ENCODE data around the gene VIPR1.

Gene VIPR1

DNA sequence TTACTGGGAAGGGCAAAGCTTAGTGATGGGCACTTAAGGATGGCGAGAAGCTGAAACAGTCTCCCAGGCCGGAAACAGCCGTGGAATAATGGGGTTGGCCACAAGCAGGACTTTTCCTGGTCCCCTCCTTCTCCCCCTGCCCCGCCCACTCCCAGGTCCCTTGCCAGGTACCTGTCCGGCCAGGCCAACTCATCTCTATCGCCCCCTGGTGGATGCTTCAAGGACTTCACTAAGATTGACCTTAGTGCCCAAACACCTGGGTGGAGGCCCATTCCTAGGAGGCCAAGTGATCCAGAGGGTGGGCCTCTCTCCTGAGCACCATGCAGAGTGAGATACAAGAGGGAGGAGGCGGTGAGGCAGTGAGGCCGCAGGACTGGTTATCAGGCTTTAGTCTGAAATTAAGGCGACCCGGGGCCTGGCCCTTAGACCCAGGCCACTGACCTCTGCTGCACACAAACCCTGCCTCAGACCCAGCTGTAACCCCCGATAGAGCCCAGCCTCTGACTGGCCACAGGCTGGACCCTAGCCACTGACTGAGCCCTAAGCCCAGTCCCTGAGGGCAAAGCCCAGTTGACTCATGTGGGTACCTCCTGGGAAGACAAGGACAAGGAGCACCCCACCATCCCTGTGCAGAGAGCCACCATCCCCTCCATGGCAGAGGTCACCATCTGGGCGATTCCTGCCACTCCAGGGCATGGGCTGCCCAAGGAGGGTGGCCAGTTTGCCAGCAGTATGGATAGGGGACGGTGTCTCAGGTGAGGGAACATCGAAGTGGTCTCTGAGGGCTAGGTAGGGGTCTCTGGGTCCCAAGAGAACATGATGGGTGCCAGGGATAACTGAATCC lies 37.6 kb downstream of the VIPR1 start:
- H3K4me1 ChIP-seq (ENCODE audit: control insufficient read depth, insufficient read depth, low read length), result peaks cover 14% of the 10 kb centered on the region
- DNase-seq (ENCODE audit: low read depth), result peak; percentile 33
- H3K36me3 ChIP-seq (ENCODE audit: control insufficient read depth, insufficient read depth, low read length, severe bottlenecking), result no peaks in the 10 kb centered on the region
- H3K27me3 ChIP-seq (replicated peaks; ENCODE audit: control insufficient read depth, insufficient read depth, low read length), result peaks cover 15% of the 10 kb centered on the region
- H3K4me3 ChIP-seq (ENCODE audit: low read length), result no peak overlapping the region
- H3K9me3 ChIP-seq (ENCODE audit: control insufficient read depth, low read length), result no peaks in the 10 kb centered on the region
- H3K9ac ChIP-seq (ENCODE audit: low read length), result no peak overlapping the region

DNA sequence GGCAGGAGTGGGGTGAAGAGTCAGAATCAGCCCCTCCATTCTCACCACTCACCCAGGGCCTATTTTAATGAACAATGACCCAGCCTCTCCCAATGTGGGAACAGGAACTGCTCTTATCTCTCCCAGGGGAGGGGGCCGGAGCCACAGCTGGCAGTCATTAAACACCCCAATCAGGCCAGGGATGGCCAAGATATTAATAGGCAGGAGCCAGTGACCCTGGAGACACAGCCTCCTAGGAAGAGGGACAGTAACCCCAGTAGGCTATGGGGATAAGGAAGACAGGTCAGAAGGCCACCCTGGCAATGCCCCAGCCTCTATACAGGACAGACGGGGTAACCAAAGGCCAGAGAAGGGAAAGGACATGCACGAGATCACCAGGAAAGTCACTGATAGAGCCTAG lies 38.6 kb downstream of the VIPR1 start:
- no peak overlapping the region for H3K4me3 ChIP-seq (ENCODE audit: low read length)
- no peak overlapping the region for H3K9ac ChIP-seq (ENCODE audit: low read length)
- H3K27me3 ChIP-seq (replicated peaks; ENCODE audit: control insufficient read depth, insufficient read depth, low read length), result peaks cover 13% of the 10 kb centered on the region

DNA sequence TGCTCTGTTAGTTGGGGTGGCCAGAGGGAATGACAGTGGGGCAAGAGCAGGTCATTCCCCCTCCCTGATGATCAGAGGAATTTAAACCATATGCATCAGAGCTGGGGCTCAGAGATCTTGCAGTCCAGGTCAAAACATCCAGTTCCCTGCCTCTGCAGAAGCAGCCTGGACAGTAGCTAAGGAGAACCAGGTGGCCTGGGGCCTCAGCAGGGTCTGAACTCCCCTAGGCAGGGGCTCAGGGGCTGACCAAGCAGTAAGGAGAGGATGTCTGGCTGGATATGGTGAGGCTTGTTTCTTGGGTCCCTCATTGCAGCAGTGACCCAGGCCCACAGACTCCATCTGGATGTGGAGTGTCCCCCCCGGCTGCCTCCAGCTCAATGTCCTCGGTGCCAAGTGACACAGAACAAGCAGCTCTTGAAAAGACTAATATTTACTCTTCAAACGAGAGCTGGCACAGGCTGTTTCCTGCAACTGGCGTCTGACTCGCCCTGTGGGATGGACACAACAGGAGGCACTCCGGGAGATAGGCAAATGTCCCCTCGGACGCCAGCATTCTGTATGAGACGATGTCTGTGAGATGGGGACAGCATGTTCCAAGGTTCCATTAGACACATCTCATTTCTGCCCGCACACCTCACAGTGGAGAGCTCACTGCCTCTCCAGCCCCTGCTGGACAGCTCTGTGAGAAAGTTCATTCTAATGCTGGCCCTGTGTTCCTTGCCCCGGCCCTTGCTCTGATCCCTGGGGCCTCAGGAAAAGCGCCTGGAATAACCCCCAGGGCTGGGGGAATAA lies 42.2 kb downstream of the VIPR1 start:
- peak; percentile 4 for DNase-seq (ENCODE audit: low read depth)
- H3K4me1 ChIP-seq (ENCODE audit: control insufficient read depth, insufficient read depth, low read length), result no peaks in the 10 kb centered on the region
- H3K9ac ChIP-seq (ENCODE audit: low read length), result no peak overlapping the region
- H3K36me3 ChIP-seq (ENCODE audit: control insufficient read depth, insufficient read depth, low read length, severe bottlenecking), result peaks cover 19% of the 10 kb centered on the region
- peaks cover 7% of the 10 kb centered on the region for H3K27me3 ChIP-seq (replicated peaks; ENCODE audit: control insufficient read depth, insufficient read depth, low read length)
- no peak overlapping the region for H3K4me3 ChIP-seq (ENCODE audit: low read length)
- H3K9me3 ChIP-seq (ENCODE audit: control insufficient read depth, low read length), result no peaks in the 10 kb centered on the region

More for the DNA sequence above, 38.6 kb downstream of the VIPR1 start:
- peaks cover 14% of the 10 kb centered on the region for H3K4me1 ChIP-seq (ENCODE audit: control insufficient read depth, insufficient read depth, low read length)
- H3K36me3 ChIP-seq (ENCODE audit: control insufficient read depth, insufficient read depth, low read length, severe bottlenecking), result no peaks in the 10 kb centered on the region
- no peaks in the 10 kb centered on the region for H3K9me3 ChIP-seq (ENCODE audit: control insufficient read depth, low read length)
- DNase-seq (ENCODE audit: low read depth), result no peak

DNA sequence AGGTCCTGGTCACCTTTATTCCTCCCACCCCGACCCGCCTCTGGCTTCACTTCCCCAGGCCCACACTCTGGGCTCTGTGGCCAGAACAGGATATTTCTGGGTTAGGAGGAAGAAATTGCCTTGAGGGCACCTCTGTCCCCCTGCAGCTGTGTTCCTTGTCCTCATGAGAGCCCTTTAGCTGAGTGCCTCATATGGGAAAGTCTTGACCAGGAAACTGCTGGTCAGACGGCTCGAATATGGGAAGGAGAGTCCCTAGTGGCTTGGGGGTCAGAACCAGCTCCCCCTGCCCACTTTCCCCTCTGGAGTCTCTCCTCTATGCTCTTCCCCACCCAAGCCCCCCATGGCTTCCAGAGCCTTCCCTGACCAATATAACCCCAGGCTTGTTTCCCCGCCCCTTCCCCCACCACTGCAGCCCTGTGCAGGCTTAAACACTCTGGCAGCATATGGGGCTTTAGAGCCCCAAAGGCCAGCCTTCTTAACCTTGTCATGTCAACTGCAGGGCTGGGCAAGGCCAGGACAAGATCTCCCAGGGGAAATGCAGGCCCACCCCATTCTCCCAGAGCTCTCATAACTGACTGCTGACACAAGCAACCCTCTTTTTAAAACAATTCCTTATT lies 42.9 kb downstream of the VIPR1 start:
- H3K4me3 ChIP-seq (ENCODE audit: low read length), result no peak overlapping the region
- no peak for DNase-seq (ENCODE audit: low read depth)

DNA sequence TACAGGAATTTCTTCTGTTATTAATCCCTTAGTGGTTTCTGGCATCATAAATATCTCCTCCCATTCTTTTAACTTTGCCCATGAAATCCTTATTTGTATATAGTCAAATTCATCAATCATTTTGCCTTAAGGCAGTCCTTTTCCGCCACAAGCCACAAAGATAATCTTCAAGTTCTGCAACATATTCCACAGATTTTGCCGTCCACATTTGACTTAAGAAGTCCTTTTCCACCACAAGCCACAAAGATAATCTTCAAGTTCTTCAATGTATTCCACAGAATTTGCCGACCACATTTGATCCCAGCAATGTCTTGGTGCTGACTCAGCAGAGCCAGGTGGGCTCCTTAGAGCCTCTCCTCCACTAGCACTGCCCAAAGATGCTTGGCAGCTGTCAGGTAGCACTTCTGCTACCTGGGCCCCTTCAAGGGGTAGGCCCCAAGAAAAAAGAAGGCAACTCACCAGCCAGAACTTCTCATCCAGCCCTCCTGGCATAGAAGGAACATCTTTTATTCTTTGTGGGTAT lies 44.3 kb downstream of the VIPR1 start:
- no peaks in the 10 kb centered on the region for H3K9me3 ChIP-seq (ENCODE audit: control insufficient read depth, low read length)
- no peaks in the 10 kb centered on the region for H3K4me1 ChIP-seq (ENCODE audit: control insufficient read depth, insufficient read depth, low read length)
- H3K27me3 ChIP-seq (replicated peaks; ENCODE audit: control insufficient read depth, insufficient read depth, low read length), result peaks cover 5% of the 10 kb centered on the region
- H3K4me3 ChIP-seq (ENCODE audit: low read length), result no peak overlapping the region
- H3K9ac ChIP-seq (ENCODE audit: low read length), result no peak overlapping the region
- peaks cover 32% of the 10 kb centered on the region for H3K36me3 ChIP-seq (ENCODE audit: control insufficient read depth, insufficient read depth, low read length, severe bottlenecking)
- DNase-seq (ENCODE audit: low read depth), result no peak

More for the DNA sequence above, 42.9 kb downstream of the VIPR1 start:
- Histone ChIP-seq H3K27me3 (replicated peaks; ENCODE audit: control insufficient read depth, insufficient read depth, low read length) (peaks cover 5% of the 10 kb centered on the region), H3K9me3 (ENCODE audit: control insufficient read depth, low read length) (no peaks in the 10 kb centered on the region), H3K36me3 (ENCODE audit: control insufficient read depth, insufficient read depth, low read length, severe bottlenecking) (peaks cover 21% of the 10 kb centered on the region), H3K4me1 (ENCODE audit: control insufficient read depth, insufficient read depth, low read length) (no peaks in the 10 kb centered on the region), H3K9ac (ENCODE audit: low read length) (no peak overlapping the region)

DNA sequence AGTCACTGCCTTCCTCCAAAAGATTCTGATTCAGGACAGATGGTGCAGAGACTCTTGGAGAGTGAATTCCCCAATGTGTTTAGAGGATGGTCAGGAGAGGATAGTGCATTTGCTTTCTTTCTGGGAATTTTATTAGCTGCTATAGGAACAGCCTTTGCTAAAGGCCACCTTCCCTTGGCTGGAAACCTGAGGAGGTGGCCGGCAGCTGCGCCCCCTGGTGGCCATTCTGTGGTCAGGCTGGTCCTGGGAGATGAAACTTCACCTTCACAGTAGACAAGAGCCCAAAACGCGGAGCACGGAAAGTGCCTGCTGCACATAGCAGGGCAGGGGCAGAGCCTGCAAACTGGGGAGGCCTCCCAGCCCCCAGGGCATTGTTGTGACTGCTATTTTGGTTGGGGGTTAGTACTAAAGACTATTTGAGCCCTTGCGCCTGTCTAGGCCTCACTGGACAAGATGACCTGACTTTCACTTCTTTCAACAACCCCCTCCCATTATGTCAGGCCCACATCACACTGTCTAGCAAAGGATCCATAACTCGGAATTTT lies 45.0 kb downstream of the VIPR1 start:
- DNase-seq (ENCODE audit: low read depth), result peak; percentile 77
- H3K4me3 ChIP-seq (ENCODE audit: low read length), result no peak overlapping the region

DNA sequence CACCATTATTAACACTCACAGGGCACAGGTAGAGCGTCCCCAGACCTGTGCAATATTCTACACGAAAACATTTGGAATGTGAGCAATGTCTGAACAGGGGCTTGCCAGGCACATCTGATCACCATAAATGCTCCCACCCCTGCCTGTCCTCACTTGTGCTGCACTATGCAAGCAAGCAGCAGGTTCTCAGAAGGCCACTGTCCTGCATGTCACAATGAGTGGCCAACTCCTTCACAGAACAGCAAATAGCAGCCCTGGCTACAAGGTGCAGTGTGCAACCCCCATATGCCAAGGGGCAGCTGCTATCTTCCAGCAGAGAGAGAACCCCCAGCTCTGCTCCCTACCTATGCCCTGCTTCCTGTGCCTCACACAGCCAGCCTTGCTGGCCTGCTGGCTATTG lies 46.7 kb downstream of the VIPR1 start:
- Histone ChIP-seq H3K27me3 (replicated peaks; ENCODE audit: control insufficient read depth, insufficient read depth, low read length) (peaks cover under 1% of the 10 kb centered on the region), H3K4me3 (ENCODE audit: low read length) (no peak overlapping the region), H3K9ac (ENCODE audit: low read length) (no peak overlapping the region), H3K36me3 (ENCODE audit: control insufficient read depth, insufficient read depth, low read length, severe bottlenecking) (peaks cover 52% of the 10 kb centered on the region), H3K4me1 (ENCODE audit: control insufficient read depth, insufficient read depth, low read length) (no peaks in the 10 kb centered on the region), H3K9me3 (ENCODE audit: control insufficient read depth, low read length) (no peaks in the 10 kb centered on the region)
- no peak for DNase-seq (ENCODE audit: low read depth)

More for the DNA sequence above, 45.0 kb downstream of the VIPR1 start:
- no peaks in the 10 kb centered on the region for H3K4me1 ChIP-seq (ENCODE audit: control insufficient read depth, insufficient read depth, low read length)
- H3K9me3 ChIP-seq (ENCODE audit: control insufficient read depth, low read length), result no peaks in the 10 kb centered on the region
- peaks cover 5% of the 10 kb centered on the region for H3K27me3 ChIP-seq (replicated peaks; ENCODE audit: control insufficient read depth, insufficient read depth, low read length)
- H3K36me3 ChIP-seq (ENCODE audit: control insufficient read depth, insufficient read depth, low read length, severe bottlenecking), result peaks cover 37% of the 10 kb centered on the region
- H3K9ac ChIP-seq (ENCODE audit: low read length), result no peak overlapping the region

DNA sequence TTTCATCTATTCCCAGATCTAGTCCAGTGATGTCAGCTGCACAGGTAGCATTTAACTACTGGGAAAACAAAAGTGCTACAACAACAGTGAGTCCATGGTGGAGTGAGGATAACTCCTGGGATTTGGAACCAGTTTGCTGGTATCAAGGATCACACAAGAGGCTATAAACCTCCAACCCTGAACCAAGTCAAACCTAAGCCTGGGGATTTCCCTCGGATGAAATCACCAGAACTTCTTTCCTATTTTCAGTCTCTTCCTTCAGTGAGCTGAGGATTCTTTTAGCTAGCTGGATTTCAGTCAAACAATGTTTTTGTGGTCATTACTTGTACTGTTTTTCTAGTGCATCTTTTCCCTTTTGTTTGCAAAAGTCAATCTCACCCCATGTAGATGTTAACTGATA lies 47.8 kb downstream of the VIPR1 start:
- Histone ChIP-seq H3K4me1 (ENCODE audit: control insufficient read depth, insufficient read depth, low read length) (no peaks in the 10 kb centered on the region), H3K4me3 (ENCODE audit: low read length) (no peak overlapping the region), H3K27me3 (replicated peaks; ENCODE audit: control insufficient read depth, insufficient read depth, low read length) (no peaks in the 10 kb centered on the region), H3K9me3 (ENCODE audit: control insufficient read depth, low read length) (no peaks in the 10 kb centered on the region), H3K36me3 (ENCODE audit: control insufficient read depth, insufficient read depth, low read length, severe bottlenecking) (peaks cover 60% of the 10 kb centered on the region), H3K9ac (ENCODE audit: low read length) (no peak overlapping the region)
- DNase-seq (ENCODE audit: low read depth), result no peak

DNA sequence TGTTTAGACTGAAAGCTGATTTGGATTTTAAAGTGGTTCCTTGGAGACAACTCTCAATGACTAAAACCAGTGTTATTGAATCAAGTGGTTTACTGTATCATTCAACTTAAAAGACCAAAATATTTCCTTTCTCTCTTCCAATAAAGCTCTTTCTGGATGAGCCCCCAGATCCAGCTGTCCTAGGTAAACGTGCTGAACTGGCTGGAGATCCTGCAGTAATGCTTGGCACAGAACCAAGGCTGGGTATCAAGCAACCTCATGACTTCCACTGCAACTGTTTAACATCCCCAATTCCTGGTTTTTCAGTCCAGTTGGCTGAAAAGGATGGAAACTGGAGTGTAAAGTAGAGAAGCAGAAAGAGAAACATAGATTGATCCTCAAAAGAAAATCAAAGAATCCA lies 50.4 kb downstream of the VIPR1 start:
- Histone ChIP-seq H3K9me3 (ENCODE audit: control insufficient read depth, low read length) (no peaks in the 10 kb centered on the region), H3K4me1 (ENCODE audit: control insufficient read depth, insufficient read depth, low read length) (no peaks in the 10 kb centered on the region), H3K27me3 (replicated peaks; ENCODE audit: control insufficient read depth, insufficient read depth, low read length) (no peaks in the 10 kb centered on the region), H3K36me3 (ENCODE audit: control insufficient read depth, insufficient read depth, low read length, severe bottlenecking) (peaks cover 79% of the 10 kb centered on the region), H3K4me3 (ENCODE audit: low read length) (no peak overlapping the region), H3K9ac (ENCODE audit: low read length) (no peak overlapping the region)
- no peak for DNase-seq (ENCODE audit: low read depth)

DNA sequence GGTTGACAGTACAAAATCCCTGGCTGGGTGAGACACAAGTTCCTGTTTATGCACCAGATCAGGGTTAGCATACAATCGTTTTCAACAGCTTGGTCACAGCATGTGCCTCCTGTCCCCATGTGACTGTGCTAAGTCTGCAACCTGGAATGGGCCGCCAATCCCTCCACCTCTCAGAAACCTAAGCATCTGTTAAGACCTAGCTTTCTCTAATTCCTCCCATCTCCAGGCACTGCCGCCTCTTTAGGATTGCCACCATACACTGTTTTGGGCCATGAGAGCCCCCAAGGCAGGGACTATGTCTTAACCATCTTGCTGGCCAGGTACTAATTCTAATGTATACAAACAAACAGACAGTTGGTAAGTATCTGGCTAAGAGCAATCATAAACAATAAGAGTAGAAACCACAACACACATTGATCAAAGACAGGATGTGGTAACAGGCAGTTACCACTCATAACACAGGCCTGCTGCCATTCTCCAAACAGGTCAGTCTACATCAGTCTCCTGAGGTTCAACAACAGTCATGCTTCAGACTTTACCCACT lies 53.7 kb downstream of the VIPR1 start:
- H3K4me1 ChIP-seq (ENCODE audit: control insufficient read depth, insufficient read depth, low read length), result no peaks in the 10 kb centered on the region
- H3K27me3 ChIP-seq (replicated peaks; ENCODE audit: control insufficient read depth, insufficient read depth, low read length), result no peaks in the 10 kb centered on the region
- DNase-seq (ENCODE audit: low read depth), result no peak
- H3K9me3 ChIP-seq (ENCODE audit: control insufficient read depth, low read length), result no peaks in the 10 kb centered on the region
- H3K9ac ChIP-seq (ENCODE audit: low read length), result no peak overlapping the region
- peaks cover 81% of the 10 kb centered on the region for H3K36me3 ChIP-seq (ENCODE audit: control insufficient read depth, insufficient read depth, low read length, severe bottlenecking)
- H3K4me3 ChIP-seq (ENCODE audit: low read length), result no peak overlapping the region
